AML-193 (cell line): ENCODE results near the gene CRADD.
"Not testable (repeated sequence)": the region's sequence is repeated elsewhere in the genome, so short reads cannot be mapped to it uniquely, and the experiment has no call there.

ENCODE experiments used
- DNase-seq, 2 experiments: peaks; one replicate each; lab custom pipeline; 2025; lab: John Stamatoyannopoulos, UW

Gene CRADD

DNA sequence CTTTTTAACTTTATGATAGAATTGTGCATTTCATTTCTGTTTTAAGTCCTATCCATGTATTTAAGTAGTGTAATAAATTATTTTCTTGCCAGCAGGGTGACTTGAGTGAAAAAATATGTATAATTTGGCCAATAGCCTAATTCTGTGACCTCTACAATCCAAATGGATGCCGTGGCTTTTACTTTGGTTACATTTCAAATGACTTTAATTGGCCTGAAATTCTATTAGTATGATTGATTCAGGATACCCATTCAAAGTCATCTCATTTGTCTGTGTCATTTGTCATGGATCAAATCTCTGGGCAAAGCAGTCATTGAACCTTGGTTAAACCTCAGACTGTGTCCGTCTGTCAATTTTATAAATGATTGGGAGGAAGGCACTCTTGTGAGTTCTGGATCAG is 29.6 kb downstream of the CRADD start:
- DNase-seq, result no peak

DNA sequence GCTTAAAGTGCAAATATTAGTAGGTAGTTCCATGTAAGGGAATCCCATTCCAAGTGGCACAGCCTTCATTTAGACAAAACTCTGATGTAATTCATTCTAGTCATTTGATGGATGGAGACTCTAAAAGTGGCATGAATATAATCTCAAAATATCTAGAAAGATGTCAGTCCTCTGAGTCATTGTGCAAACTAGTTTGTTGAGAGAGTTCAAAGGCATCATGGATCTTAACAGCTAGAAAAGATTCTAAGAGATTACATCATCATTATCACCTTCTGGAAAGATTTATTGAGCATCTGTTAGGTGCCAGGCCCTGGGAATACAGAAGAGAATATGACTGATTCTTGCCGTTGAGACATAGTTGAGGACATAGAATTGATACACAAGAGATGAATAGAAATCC is 30.7 kb downstream of the CRADD start:
- no peak for DNase-seq

DNA sequence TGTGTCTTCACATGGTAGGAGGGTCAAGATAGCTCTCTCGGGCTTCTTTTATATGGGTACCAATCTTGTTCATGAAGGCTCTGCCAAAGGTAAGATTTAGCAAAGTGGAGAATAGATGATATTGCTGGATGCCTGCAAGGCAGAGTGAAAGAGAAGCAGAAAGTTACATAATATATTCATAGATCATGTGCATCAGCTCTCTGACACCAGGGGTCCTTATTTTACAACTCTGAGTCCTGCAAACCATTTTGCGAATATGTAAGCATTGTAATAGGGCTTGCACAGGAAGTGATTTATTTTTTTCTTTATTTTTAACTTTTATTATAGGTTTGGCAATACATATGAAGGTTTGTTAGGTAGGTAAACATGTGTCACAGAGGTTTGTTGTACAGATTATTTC is 31.8 kb downstream of the CRADD start:
- no peak for DNase-seq

DNA sequence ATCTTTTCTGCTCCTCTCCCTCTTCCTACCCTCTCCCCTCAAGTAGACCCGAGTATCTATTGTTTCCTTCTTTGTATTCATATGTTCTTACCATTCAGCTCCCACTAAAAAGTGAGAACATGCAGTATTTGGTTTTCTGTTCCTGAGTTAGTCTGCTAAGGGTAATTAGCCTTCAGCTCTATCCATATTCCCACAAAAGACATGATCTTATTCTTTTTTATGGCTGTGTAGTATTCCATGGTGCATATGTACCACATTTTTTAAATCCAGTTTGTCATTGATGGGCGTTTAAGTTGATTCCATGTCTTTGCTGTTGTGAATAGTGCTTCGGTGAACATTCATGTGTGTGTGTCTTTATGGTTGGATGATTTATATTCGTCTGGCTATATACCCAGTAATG is 32.2 kb downstream of the CRADD start:
- DNase-seq, result no peak

DNA sequence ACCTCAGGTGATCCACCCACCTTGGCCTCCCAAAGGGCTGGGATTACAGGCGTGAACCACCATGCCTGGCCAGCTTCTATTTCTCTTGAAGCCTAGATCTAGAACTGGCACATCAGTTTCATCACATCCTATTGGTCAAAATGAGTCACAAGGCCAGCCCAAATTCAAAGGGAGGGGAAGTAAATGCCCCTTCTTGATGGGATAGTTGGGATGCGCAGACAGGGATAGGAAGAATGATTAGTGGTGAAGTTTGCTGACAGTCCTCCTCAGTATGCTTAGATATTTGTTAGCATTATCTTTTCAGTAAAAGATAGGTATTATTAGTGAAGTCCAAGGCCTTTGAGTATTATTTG is 33.4 kb downstream of the CRADD start:
- no peak for DNase-seq

DNA sequence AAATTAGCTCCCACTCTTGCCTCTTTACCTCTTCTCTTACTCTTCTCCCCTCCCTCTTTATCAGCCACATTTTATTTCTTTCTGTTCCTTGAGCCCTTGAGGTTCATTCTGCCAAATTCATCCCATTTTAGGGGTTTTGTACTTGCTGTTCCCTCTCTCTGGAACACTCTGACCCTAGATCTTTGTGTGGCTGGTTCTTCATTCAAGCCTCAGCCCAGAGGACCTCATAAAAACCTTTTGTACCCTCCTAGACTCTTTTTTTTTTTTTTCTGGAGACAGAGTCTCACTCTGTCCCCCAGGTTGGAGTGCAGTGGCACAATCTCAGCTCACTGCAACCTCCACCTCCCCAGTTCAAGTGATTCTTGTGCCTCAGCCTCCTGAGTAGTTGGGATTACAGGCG is 34.3 kb downstream of the CRADD start:
- not testable (repeated sequence) for DNase-seq

DNA sequence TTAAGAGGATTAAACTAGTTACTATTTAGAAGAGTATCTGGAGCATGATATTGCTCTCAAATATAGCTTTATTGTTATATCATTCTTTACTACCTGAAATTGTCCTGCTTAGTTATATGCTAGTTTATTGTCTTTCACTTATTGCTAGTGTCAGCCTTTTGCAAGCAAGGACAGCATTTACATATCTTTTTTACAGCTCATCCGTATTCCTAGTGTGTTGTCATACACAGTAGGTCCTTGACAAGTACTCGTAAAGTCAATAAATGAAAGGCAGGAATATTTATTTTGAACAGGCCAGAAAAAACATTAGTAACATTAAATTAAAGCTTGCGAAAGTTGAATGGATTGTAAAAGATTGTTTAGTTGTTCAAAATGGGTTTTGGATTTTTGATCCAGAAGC is 35.0 kb downstream of the CRADD start:
- DNase-seq, result no peak

DNA sequence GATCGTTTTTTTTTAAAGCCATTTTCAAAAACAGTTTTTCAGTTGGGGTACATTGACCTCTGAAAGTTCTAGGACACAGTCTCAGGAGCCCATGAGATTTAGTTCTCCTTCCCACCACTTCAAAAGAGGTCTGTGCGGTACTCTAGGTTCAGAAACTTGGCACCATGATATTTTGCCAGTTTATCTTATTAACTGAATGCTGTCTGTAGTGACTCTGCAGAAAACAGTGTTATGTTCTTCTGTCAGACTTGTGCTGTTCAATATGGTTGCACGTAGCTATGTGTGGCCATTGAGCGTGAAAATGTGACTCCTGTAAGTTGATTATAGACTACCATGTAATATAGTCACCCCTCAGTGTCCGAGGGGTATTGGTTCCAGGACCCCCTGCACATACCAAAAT is 35.9 kb downstream of the CRADD start:
- no peak for DNase-seq

DNA sequence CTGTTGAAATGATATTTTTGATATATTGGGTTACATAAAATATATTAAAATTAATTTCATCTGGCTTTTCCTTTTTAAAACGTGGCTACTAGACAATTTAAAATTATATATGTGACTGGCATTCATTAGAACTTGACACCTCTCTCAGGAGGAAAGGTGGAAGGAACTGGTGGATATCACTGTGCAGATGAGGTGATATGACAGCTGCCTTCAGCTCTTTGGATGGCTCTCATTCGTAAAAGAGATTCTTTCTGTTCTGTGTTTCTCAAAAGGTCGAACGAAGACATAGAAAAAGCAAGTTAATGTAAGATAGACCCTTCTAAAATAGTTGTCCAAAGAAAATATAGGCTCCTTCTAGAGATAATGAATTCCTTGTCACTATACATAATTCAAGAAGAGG is 36.6 kb downstream of the CRADD start:
- no peak for DNase-seq

DNA sequence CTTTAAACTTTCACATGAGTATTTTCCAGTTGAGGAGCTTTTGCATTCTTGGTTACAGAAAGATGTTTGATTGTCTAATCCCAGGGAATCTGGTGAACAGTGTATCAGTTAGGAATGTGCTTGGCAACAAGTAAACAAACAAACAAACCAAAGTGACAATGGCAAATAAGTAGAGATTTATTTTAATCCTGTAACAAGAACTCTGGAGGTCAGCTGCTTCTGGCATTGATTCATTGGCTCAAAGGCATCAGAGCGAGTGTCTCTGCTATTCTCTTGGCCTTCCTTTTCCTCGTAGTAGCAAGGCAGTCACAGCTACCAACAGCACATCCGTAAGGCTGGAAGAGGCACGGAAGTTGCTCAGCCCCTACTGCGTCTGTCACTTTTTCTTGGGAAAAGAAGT is 37.2 kb downstream of the CRADD start:
- no peak for DNase-seq

DNA sequence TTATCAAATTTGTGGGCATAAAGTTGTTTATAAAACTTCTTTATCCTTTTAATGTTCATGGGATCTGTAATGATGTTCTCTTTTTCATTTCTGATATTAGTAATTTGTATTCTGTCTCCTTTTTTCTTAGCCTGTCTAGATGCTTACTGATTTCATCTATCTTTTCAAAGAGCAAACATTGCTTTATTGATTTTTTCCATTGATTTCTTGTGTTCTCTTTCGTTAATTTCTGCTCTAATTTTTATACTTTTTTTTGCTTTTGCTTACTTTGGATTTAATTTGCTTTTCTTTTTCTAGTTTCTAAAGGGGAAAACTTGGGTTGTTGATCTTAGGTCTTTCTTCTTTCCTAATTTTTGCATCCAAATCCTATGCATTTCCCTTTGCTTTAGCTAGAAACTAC is 42.5 kb downstream of the CRADD start:
- no peak for DNase-seq

DNA sequence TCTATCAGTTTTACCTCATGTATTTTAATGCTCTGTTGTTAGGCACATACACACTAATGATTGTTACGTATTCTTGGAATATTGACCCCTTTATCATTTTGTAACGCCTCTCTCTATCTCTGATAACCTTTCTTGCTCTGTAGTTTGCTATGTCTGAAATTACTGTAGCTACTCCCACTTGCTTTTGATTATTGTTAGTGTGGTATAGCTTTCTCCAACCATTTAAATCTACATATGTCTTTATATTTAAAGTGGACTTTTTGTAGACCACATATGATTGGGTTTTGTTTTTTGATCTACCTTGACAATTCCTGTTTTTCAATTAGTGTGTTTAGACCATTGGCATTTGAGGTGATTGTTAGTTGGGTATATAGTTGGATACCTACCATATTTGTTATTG is 43.4 kb downstream of the CRADD start:
- DNase-seq, result no peak

DNA sequence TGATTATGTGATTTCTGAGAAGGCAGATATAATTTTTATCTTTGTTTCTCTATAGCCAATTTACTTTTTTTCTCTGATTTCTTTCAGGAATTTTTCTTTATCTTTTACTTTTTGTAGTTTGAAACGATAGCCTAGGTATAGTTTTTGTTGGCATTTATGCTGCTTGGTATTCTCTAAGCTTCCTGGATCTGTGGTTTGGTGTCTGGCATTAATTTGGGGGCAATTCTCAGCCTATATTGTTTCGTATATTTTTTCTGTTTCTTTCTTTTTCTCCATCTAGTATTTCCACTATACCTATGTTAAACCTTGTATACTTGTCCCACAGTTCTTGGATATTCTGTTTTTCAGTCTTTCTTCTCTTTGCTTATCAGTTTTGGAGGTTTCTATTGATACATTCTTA is 45.0 kb downstream of the CRADD start:
- DNase-seq, result no peak

DNA sequence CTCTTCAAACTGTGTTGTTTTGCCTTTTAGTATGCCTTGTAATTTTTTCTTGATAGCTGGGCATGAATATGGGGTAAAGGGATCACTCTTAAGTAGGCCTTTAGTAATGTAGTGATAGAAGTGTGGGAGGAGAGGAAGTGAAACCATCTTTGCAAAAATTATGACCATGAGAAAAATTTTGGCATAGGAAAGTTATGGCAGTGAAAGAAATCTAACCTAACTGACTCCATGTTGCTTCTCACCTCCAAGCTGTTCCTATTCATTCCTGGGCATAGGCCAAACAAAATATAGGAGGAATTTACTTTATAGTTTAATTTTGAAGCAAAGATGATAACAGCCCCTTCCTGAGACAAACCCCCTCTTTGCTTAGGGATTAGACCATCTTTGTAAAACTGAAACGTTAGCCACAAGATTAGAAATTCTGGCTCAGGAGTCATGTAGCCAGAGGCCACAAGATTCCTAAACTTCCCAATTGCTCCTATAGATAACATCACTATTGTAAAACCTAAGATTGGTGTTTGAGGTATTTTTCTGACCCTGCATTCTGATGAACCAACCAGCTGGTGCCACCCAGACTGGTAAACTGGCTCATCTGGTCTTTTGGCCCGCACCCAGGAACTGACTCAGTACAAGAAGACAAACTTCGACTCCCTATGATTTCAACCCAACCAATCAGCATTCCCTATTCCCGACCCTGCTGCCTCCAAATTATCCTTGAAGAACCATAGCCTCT is 45.8 kb downstream of the CRADD start:
- DNase-seq, result no peak

DNA sequence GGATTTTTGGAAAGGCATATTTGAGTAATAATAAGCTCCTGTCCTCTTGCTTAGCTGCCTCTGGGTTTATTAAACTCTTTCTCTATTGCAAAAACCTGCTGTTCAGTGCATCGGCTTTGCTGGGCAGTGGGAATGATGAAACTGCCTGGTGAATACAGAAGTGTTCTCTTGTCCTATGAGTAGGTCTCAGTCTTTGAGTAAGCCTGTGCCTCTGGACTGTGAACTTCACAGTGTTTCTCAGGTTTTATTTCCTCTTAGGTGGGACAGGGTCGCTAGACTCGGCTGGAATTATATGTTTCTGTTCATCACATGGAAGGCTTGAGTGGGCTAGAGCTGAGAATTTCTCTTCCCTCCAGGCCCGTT is 46.4 kb downstream of the CRADD start:
- DNase-seq, result no peak

DNA sequence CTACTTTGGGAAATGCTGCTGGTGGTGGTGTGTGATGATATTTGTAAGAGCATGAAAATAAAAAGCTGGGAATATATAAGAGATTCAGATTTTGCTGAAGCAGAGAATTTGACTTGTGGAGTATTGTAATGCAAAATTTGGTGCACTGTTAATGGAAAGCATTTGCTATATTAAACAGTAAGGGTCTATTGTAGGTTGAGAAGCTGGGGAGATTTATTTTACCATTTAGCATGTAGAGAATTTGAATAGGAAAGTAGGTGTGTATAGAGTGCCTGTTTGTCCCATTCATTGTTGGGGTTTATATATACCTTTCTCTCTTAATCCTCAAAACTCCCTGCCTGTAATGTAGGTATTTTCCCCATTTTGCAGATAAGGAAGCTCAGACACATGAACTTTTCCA is 48.4 kb downstream of the CRADD start:
- no peak for DNase-seq

DNA sequence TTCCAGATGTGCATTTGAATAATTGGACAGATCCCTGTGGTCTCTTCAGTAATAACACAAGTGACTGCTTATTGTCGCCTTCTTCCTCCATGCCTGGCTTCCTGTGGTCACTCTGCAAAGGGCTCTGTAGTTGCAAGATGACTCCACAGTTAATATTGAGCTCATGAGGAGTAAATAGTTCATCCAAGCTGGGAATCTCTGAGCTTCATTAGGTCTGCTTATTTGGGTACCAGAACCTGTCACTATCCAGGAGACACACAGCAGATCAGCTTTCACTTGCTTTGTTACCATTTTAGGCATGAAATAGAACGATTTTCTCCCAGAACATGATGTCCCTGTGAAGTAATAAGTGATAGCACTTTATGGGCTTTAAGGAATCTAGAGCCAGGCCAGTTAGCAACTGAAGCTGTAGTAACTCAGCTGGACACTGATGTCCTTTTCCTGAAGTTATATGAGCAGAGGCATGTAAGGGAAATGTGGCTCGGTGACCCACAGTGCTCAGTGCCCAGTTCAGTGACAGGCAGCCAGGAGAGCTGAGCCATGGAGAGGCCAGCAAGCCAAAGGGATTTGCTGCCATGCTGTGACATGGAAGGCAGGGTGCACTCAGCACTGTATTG is 50.1 kb downstream of the CRADD start:
- DNase-seq, result no peak

DNA sequence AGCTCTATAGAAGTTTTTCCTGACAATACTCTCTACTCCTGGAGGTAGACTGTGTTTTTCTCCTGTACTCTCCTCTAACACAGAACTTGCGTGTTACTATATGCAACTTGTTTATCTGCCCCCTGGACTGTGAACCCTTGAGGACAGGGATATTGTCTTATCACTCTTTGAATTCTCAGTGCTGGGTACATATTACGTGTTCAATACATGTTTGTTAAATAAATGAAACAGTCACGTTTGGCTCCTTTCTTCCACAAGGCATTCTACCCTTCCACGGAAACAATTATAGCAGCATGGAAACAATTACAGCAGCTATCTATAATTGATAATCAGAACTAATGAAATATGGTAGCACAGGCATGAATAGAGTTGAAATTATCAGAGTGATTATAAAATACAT is 50.7 kb downstream of the CRADD start:
- DNase-seq, result no peak

DNA sequence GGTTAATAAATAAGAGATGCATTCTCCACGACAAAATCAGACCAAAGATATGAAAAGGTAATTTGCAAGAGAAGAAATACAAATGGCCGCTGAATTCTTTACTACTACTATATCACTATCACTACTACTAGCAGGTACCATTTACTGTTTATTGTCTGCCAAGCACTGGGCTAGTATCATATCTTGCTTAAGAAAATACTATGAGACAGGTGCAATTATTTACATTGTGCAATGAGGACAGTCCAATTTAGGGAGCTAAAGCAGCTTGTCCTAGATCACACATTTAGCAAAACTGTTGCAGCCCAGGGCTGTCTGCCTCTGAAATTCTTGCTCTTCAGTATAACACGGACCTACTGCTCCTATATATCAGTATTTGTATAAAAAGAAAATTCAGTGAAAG is 52.8 kb downstream of the CRADD start:
- no peak for DNase-seq

DNA sequence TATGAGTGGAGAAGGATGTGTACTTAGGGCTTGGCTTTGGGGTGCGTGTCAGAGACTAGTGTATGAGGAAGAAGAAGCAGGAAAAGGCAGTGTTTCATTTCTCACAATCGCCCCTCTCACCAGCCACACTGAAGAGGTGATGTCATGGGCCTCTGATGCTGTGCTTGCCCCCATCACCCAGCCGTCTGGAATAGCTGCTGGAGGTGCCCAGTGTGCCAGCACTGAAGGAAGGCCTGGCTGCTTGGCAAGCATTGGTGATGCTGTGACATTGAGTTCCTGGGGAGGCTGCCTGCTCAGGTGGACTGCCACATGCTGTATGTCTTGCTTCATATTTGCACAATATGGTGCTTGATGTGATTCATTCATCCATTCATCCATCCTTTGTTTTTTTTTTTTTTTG is 56.2 kb downstream of the CRADD start:
- no peak for DNase-seq

DNA sequence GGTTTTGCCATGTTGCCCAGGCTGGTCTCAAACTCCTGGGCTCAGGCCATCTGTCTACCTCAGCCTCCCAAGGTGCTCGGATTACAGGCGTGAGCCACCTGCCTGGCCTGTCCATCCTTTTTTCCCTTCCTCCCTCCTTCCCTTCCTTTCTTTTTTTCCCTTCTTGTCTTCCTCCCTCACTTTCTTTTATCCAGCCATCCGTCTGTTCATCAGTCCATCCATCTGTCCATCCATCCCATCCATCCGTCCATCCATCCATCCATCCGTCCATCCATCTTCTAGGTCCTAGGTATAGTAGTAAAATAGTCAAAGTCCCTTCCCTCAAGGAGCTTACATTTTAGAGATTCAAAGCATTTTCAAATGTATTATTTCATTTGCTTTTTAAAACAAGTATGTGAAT is 56.8 kb downstream of the CRADD start:
- no peak for DNase-seq

DNA sequence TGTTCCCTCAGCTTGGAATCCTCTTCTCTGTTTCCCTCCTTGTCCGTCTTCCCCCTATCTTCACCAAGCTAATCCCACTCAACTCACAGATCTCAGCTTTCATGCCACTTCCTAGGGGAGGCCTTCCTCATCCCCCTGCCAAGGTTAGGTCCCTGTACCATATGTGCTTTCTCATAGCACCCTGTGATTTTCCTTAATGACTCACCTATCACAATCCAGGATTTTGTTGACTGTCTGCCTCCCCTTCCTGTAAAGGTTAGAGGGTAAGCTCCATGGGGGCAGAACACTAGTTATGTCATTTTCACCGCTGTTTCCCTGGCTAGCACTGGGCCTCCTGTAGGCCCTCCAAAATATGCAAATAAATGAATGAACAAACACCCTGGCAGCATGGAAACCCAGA is 57.6 kb downstream of the CRADD start:
- DNase-seq, result no peak

DNA sequence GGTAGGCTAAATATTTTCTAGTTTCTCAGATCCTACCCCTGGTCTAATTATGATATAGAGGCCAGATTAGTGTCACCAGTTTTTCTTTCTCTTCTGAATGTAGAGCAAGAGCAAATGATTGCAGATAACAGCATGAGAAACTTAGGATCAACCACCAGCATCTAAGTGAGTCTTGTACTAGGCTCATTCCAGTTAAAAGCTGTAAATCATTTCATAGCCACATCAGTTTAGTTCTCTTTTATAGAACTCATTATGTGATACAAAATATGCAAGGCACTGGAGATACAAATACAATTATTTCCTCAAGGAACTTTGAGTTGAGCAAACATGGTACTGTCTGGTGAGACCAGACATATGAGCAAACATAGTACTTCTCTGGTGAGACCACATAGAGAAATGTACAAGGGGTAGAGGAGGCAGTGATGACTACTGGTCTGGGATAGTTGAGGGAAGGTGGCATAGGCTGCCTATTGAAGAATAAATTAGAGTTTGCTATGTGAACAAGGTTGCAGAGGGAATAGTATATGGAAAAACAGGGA is 59.5 kb downstream of the CRADD start:
- DNase-seq, result no peak
